CD4-positive, alpha-beta T cell treated with Interleukin-2 at 100 ng/mL for 4 hours (primary cell): ENCODE results near the gene SLC38A4.
"Not testable (repeated sequence)": the region's sequence is repeated elsewhere in the genome, so short reads cannot be mapped to it uniquely, and the experiment has no call there.

Source experiments
- DNase-seq: peaks from one replicate; pipeline ENCODE4 v3.0.0-alpha.2; 2020; ENCODE audit warnings: low spot score

SLC38A4 gene

GRCh38 chr12:46774322-46774633 is 51.5 kb downstream of the SLC38A4 start:
- no peak for DNase-seq

DNA sequence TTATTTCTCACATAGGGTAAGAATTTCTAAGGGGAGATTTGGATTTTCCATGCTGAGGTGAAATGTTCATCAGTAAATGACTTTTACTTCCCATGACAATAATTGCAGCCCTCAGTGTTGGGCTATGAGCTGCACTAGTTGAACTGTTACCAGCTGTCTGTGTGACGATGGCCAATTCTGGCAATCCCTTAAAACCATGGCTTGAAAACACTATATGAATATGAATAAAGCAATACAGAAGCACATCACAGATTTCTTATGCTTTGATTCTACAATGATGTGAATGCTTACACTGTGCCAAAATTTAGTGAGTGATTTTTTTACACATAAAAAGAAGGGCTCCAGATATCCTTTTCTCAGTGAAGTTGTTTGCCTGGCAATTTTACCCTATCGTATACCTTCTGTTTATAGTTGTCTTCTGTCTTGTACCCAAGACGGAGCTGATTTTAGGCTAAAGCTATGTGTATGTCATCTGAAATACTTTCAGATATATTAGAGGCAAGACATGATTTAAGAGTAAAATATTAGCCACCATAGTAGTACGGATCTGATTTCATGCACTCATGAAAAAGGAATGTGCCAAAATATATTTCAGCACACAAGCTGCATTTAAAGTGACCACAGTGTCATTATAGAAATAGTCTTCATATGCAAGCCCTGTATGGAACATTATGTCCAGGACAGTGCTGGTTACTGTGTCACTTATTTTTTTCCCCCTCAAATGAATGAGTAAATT is 52.0 kb downstream of the SLC38A4 start:
- no peak for DNase-seq

DNA sequence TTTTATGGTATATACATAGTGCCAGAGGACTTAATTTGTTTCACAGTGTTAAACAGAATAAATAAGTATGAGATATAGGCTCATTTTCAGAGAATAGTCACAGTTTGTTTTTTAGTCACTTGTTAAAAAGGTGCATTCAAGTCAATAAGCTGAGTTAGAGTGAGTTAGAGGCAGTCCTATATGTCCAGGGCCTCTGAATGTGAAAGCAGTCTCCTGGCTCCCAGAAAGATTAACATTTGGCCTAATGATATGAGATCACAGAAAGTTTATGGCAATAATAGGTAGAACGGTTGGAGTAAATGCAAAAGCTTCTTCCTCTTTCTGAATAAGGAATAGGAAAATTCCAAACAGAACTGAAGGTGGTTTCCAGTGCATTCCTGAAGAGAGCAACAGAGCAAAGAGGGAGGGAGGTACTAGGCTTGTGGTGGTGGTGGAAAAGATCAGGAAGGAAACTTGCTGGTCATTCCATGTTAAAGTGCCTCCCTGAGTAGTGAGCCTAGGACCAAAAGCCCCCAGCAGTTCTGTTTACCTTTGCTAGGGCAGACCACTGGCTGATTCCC is 54.4 kb downstream of the SLC38A4 start:
- DNase-seq = no peak

GRCh38 chr12:46770501-46771183 is 55.2 kb downstream of the SLC38A4 start:
- no peak for DNase-seq

DNA sequence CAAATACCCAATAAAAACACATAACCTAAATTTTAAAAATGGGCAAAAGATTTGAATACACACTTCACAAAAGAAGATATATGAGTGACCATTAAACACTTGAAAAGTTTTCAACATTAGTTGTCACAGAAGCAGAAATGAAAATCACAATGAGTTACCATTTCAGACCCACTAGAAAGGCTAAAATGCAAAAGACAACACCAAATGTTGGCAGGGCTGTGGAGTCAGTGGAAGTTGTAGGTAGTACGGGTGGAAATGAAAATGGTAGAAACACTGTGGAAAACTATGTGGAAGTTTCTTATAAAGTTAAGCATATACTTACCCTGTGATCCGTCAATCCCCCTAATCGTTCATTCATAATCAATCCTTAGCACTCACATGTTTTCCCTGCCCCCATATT is 61.8 kb downstream of the SLC38A4 start:
- no peak for DNase-seq

DNA sequence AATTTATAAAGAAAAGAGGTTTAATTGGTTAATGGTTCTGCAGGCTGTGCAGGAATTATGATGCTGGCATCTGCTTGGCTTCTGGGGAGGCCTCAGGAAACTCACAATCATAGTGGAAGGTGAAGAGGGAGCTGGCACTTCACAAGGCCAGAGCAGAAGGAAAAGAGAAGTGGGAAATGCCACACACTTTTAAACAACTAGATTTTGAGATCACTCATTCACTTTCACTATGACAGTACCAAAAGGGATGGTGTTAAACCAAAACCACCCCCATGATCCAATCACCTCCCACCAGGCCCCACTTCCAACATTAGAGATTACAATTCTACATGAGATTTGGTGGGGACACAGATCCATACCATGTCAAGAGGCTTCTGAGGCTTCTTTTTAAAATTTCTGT is 62.6 kb downstream of the SLC38A4 start:
- DNase-seq = no peak

GRCh38 chr12:46754550-46754949 is 71.2 kb downstream of the SLC38A4 start:
- no peak for DNase-seq

GRCh38 chr12:46752396-46752795 is 73.4 kb downstream of the SLC38A4 start:
- no peak for DNase-seq

DNA sequence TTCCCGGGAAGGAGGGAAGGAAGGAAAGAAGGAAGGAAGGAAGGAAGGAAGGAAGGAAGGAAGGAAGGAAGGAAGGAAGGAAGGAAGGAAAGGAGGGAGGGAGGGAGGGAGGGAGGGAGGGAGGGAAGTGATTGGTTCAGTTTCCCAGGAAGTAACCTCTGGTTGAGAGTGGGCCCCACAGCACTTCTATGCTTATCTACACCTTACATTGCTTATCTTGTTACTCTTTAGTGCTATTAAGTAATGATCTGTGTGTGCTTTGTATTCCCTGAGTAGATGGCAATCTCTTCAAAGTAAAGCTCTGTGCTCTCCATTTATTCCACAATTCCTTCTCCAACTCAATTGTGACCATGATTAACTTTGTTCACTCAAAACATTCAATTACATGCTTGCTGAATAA is 74.6 kb downstream of the SLC38A4 start:
- no peak for DNase-seq

DNA sequence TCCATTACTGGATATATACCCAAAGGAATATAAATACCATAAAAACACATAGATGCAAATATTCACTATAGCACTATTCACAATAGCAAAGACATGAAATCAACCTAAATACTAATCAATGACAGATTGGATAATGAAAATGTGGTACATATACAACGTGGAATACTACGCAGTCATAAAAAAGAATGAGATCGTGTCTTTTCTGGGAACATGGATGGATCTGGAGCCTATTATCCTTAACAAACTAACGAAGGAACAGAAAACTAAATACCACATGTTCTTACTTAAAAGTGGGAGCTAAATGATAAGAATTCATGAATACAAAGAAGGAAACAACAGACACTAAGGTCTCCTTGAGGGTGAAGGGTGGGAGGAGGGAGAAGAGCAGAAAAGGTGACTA is 76.5 kb downstream of the SLC38A4 start:
- no peak for DNase-seq

GRCh38 chr12:46744283-46744682 is 81.5 kb downstream of the SLC38A4 start:
- no peak for DNase-seq

- DNase-seq = no peak
These were observed 82.3 kb downstream of the SLC38A4 start for GRCh38 chr12:46743456-46743855.

GRCh38 chr12:46742271-46742670 is 83.5 kb downstream of the SLC38A4 start:
- not testable (repeated sequence) for DNase-seq

- no peak for DNase-seq
These were observed 100.5 kb downstream of the SLC38A4 start for GRCh38 chr12:46725332-46725731.

GRCh38 chr12:46723629-46724419 is 102.0 kb downstream of the SLC38A4 start:
- no peak for DNase-seq

DNA sequence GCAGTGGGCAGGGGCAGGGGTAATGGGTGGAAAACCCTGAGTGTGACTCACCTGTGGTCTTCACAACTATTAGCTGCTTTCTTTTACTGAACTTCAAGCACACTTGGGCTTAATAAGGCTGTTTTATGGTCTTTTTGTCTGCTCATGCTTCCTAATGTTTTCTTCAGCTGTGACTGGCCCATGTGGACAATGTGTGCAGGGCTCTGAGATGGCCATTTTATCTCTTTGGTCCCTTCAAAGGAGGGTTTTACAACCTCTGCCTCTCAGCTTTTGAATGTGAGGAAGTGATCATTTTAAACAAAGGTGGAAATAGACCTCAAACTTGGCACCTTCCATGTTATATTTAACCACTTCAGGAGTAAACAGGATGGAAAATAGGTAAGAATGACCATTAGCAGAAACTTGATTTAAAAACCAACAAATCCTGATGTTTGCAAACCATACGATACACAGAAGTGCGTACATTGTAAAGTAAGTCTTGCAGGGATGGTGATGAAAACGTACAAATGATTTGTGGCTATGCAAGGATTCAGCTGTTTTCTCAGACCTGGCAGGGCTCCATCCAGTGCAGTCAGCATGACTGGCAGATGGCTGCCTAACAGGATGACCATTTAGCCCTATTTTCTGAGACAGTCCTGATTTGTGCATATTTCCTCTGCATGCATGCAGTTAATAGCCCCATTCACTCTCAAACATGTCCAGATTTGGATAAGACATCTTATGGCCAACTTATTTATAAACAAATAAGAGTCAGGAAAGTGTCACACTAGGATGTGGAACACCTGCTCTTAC is 103.2 kb downstream of the SLC38A4 start:
- DNase-seq = no peak

GRCh38 chr12:46718495-46718894 is 107.3 kb downstream of the SLC38A4 start:
- no peak for DNase-seq

GRCh38 chr12:46717868-46718267 is 107.9 kb downstream of the SLC38A4 start:
- DNase-seq = no peak

GRCh38 chr12:46717159-46717558 is 108.6 kb downstream of the SLC38A4 start:
- DNase-seq = no peak
